ENCODE data around the gene PDE11A. TPM values are rescaled to one million over a fixed set of nuclear protein-coding genes. Genes with fewer than 3 reads are reported as not detected.

The PDE11A gene
- total RNA-seq, 1 donor from 2014 or later: 0.75 TPM

- no peaks in the 10 kb centered on the region for H3K9me3 ChIP-seq
- no peak for TF ChIP-seq CTCF (IDR thresholded peaks at IDR 0.05)
- peaks cover 0 to 2% of the 10 kb centered on the region in 2 donors for H3K4me1 ChIP-seq
- no peaks in the 10 kb centered on the region for H3K27me3 ChIP-seq
- no peak overlapping the region for H3K4me3 ChIP-seq
- no peak overlapping the region for H3K27ac ChIP-seq
- intact Hi-C loops (cut with DNase I): no loop called here
- no peaks in the 10 kb centered on the region for H3K36me3 ChIP-seq
- no peak for DNase-seq (ENCODE audit: low spot score in 2 of 2)
Observed at GRCh38 chr2:177596866-177597265, 475.7 kb downstream of the PDE11A start.

GRCh38 chr2:177595126-177595845, 477.3 kb downstream of the PDE11A start:
- H3K9me3 ChIP-seq: no peaks in the 10 kb centered on the region
- H3K27ac ChIP-seq: no peak overlapping the region
- DNase-seq (ENCODE audit: low spot score in 2 of 2): no peak
- no peak overlapping the region for H3K4me3 ChIP-seq
- H3K36me3 ChIP-seq: no peaks in the 10 kb centered on the region
- H3K27me3 ChIP-seq: no peaks in the 10 kb centered on the region
- peaks cover 0 to 2% of the 10 kb centered on the region in 2 donors for H3K4me1 ChIP-seq
- intact Hi-C loops (cut with DNase I): no loop called here
- TF ChIP-seq CTCF (IDR thresholded peaks at IDR 0.05): no peak

- Histone ChIP-seq H3K27ac (no peak overlapping the region), H3K36me3 (no peaks in the 10 kb centered on the region), H3K27me3 (no peaks in the 10 kb centered on the region), H3K9me3 (no peaks in the 10 kb centered on the region), H3K4me1 (peaks cover 0 to 2% of the 10 kb centered on the region in 2 donors), H3K4me3 (no peak overlapping the region)
- TF ChIP-seq CTCF (IDR thresholded peaks at IDR 0.05): no peak
- intact Hi-C loops (cut with DNase I): no loop called here
- no peak for DNase-seq (ENCODE audit: low spot score in 2 of 2)
Observed at GRCh38 chr2:177593402-177593801, 479.2 kb downstream of the PDE11A start.

GRCh38 chr2:177592945-177593344, 479.6 kb downstream of the PDE11A start:
- H3K9me3 ChIP-seq: no peaks in the 10 kb centered on the region
- H3K27ac ChIP-seq: no peak overlapping the region
- intact Hi-C loops (cut with DNase I): no loop called here
- no peak for DNase-seq (ENCODE audit: low spot score in 2 of 2)
- peaks cover 0 to 2% of the 10 kb centered on the region in 2 donors for H3K4me1 ChIP-seq
- no peak for TF ChIP-seq CTCF (IDR thresholded peaks at IDR 0.05)
- no peaks in the 10 kb centered on the region for H3K36me3 ChIP-seq
- H3K27me3 ChIP-seq: no peaks in the 10 kb centered on the region
- no peak overlapping the region for H3K4me3 ChIP-seq

GRCh38 chr2:177592397-177592796, 480.2 kb downstream of the PDE11A start:
- no peaks in the 10 kb centered on the region for H3K27me3 ChIP-seq
- no peak overlapping the region for H3K4me3 ChIP-seq
- no peaks in the 10 kb centered on the region for H3K9me3 ChIP-seq
- intact Hi-C loops (cut with DNase I): no loop called here
- H3K27ac ChIP-seq: no peak overlapping the region
- no peak for DNase-seq (ENCODE audit: low spot score in 2 of 2)
- H3K4me1 ChIP-seq: no peaks in the 10 kb centered on the region
- H3K36me3 ChIP-seq: no peaks in the 10 kb centered on the region
- no peak for TF ChIP-seq CTCF (IDR thresholded peaks at IDR 0.05)
